HepG2 (cell line): ENCODE data around the gene LRRC45. TPM values are rescaled to one million over a fixed set of nuclear protein-coding genes. Genes with fewer than 3 reads are reported as not detected.

Experiments used
- CBX5 ChIP-seq: sonication (generic); formaldehyde crosslinking; IDR thresholded peaks from 2 replicates; pipeline ENCODE4 v1.4.0; 2020; ENCODE audit warnings: missing genetic modification reagents, borderline replicate concordance
- CHD4 ChIP-seq: fragments of 200-600 bp; sonication (generic); IDR thresholded peaks from 2 replicates; pipeline ENCODE4 v1.7.0; 2017; ENCODE audit warnings: mild to moderate bottlenecking, low read length, borderline replicate concordance
- EHMT2 ChIP-seq: fragments of 200-600 bp; sonication (generic); IDR thresholded peaks from 2 replicates; pipeline ENCODE4 v1.7.0; 2017; ENCODE audit warnings: antibody characterized with exemption, low read depth, low read length, borderline replicate concordance
- ETV5 ChIP-seq: IDR thresholded peaks from 2 replicates; pipeline ENCODE4 v1.6.1; 2018; ENCODE audit warnings: missing biosample characterization, missing genetic modification reagents, inconsistent platforms, borderline replicate concordance
- IRF1 ChIP-seq: sonication (generic); formaldehyde crosslinking; IDR thresholded peaks from 2 replicates; pipeline ENCODE4 v1.4.0; 2020; ENCODE audit warnings: low read depth, mild to moderate bottlenecking, missing genetic modification reagents
- NFKB2 ChIP-seq: sonication (generic); formaldehyde crosslinking; IDR thresholded peaks from 2 replicates; pipeline ENCODE4 v1.4.0; 2020; ENCODE audit warnings: missing genetic modification reagents, borderline replicate concordance
- POGK ChIP-seq: sonication (generic); formaldehyde crosslinking; conservative IDR thresholded peaks from 2 replicates; pipeline ENCODE4 v1.8.0; 2022; ENCODE audit warnings: mild to moderate bottlenecking, moderate library complexity, missing genetic modification reagents
- RNF219 ChIP-seq: sonication (generic); formaldehyde crosslinking; IDR thresholded peaks from 2 replicates; pipeline ENCODE4 v1.5.0; 2020; ENCODE audit warnings: mild to moderate bottlenecking, missing genetic modification reagents
- SP2 ChIP-seq: sonication (generic); formaldehyde crosslinking; IDR thresholded peaks from 2 replicates; pipeline ENCODE4 v1.5.1; 2020; ENCODE audit warnings: mild to moderate bottlenecking, missing genetic modification reagents
- TFDP2 ChIP-seq: sonication (generic); formaldehyde crosslinking; IDR thresholded peaks from 2 replicates; pipeline ENCODE4 v1.4.0; 2020; ENCODE audit warnings: missing genetic modification reagents
- TGIF2 ChIP-seq: IDR thresholded peaks from 2 replicates; pipeline ENCODE4 v1.6.1; 2016; ENCODE audit warnings: control low read depth, missing compliant biosample characterization
- THAP9 ChIP-seq: sonication (generic); formaldehyde crosslinking; IDR thresholded peaks from 2 replicates; pipeline ENCODE4; 2020; ENCODE audit warnings: missing genetic modification reagents, mild to moderate bottlenecking, borderline replicate concordance
- ZKSCAN8 ChIP-seq: IDR thresholded peaks from 2 replicates; pipeline ENCODE4 v1.6.1; 2016; ENCODE audit warnings: borderline replicate concordance, missing genetic modification reagents, missing compliant biosample characterization
- ZNF101 ChIP-seq: sonication (generic); formaldehyde crosslinking; IDR thresholded peaks from 2 replicates; pipeline ENCODE4 v1.4.0; 2020; ENCODE audit warnings: mild to moderate bottlenecking, low read depth, missing genetic modification reagents, borderline replicate concordance
- ZNF260 ChIP-seq: sonication (generic); formaldehyde crosslinking; IDR thresholded peaks from 2 replicates; pipeline ENCODE4 v1.4.0; 2020; ENCODE audit warnings: missing genetic modification reagents, low read depth, mild to moderate bottlenecking, borderline replicate concordance
- ZNF598 ChIP-seq: sonication (generic); formaldehyde crosslinking; IDR thresholded peaks from 2 replicates; pipeline ENCODE4 v1.5.1; 2020; ENCODE audit warnings: mild to moderate bottlenecking, missing genetic modification reagents, borderline replicate concordance
- ZNF639 ChIP-seq: conservative IDR thresholded peaks from 2 replicates; pipeline ENCODE4 v1.6.1; 2018; ENCODE audit warnings: missing genetic modification reagents
- polyA plus RNA-seq, 8 experiments: library from polyadenylated mRNA; depleted of rRNA in 3 of 8; stranded (reverse) in 7 of 8; unstranded in 1 of 8; fragments of >200 nt; fragmentation: Illumina TruSeq in 4 of 8; extraction: Trizol in 4 of 8; gene quantifications; 2 replicates each; pipeline versions ENCODE4 v1.2.1 to v1.2.3, GENCODE V29; 2011 to 2016; ENCODE audit warnings: low read depth in 4 of 8, missing spikeins in 1 of 8, mixed read lengths in 1 of 8; ENCODE audit not compliant: insufficient read depth in 1 of 8
- total RNA-seq, 5 experiments: library from RNA; depleted of rRNA; stranded (reverse); fragments of >200 nt; fragmentation: Illumina TruSeq; extraction: Trizol; gene quantifications; 2 replicates each; pipeline ENCODE4 v1.2.3, GENCODE V29; 2016; ENCODE audit warnings: low read depth in 1 of 5

The LRRC45 gene
- total and polyA plus RNA-seq, 2 of the 13 experiments (the other 11 are each of a cell fraction or from before 2014, with no cell fraction given), result 11.6 to 48.1 TPM

GRCh38 chr17:82037092-82037888 lies 14.2 kb downstream of the LRRC45 start, which contains the start of gene DCXR (continued):
- TF ChIP-seq RNF219 (no peak), POGK (CRISPR knock-in tag) (peak; percentile 93; the same call in 1 of the 2 replicates), THAP9 (peak; percentile 76; the same call in 1 of the 2 replicates), TFDP2 (CRISPR knock-in tag) (peak; percentile 72), CBX5 (peak; percentile 81), ZNF598 (CRISPR knock-in tag) (no peak; the same call in 1 of the 2 replicates), ZNF639 (CRISPR knock-in tag) (peak; percentile 71), ZNF260 (no peak), TGIF2 (CRISPR knock-in tag) (peak; percentile 87), ETV5 (CRISPR knock-in tag) (peak; percentile 67), NFKB2 (CRISPR knock-in tag) (peak; percentile 81; the same call in 1 of the 2 replicates), EHMT2 (no peak), ZNF101 (CRISPR knock-in tag) (no peak), SP2 (CRISPR knock-in tag) (peak; percentile 79), CHD4 (0 out of 2 replicates have a peak, but pooled peaks have one; percentile 46), ZKSCAN8 (peak; percentile 14; the same call in 1 of the 2 replicates), IRF1 (no peak)
